Spleen (tissue), 7 donors: ENCODE data around the gene RABGEF1.
"Not testable (repeated sequence)": the region's sequence is repeated elsewhere in the genome, so short reads cannot be mapped to it uniquely, and the experiment has no call there.

Experiments used
- CTCF ChIP-seq, 11 experiments: fragments of 200-600 bp in 7 of 11; fragments of 450-650 bp in 4 of 11; sonication (generic) in 4 of 11; IDR thresholded peaks in 8 of 11; conservative IDR thresholded peaks in 3 of 11; 1 replicate in 7 of 11; 2 replicates in 4 of 11; pipeline versions ENCODE4 v1.4.0 to v1.8.0; 2016 to 2021; ENCODE audit warnings: antibody characterized with exemption in 11 of 11, inconsistent platforms in 4 of 11, mild to moderate bottlenecking in 1 of 11
- POLR2A ChIP-seq, 3 donors: fragments of 450-650 bp; IDR thresholded peaks; one replicate each; pipeline ENCODE4 v1.5.1; 2017; ENCODE audit warnings: antibody characterized with exemption in 3 of 3, mild to moderate bottlenecking in 1 of 3
- POLR2AphosphoS5 ChIP-seq, 3 donors: sonication (generic); formaldehyde crosslinking; IDR thresholded peaks; one replicate each; pipeline ENCODE4 v1.5.1; 2017; ENCODE audit warnings: antibody characterized with exemption in 3 of 3
- donor health status: DM: no; HTN: no; CAD: no; lungs with moderate emphysema.
- donor health status: DM: no; HTN: no; CAD: no.
- donor health status: DM: no; HTN: no; CAD: no.

- not testable (repeated sequence) for TF ChIP-seq POLR2A (IDR thresholded peaks at IDR 0.05); CTCF (IDR thresholded peaks at IDR 0.05 in 8 of 11, conservative IDR thresholded peaks at IDR 0.05 in 3 of 11); POLR2AphosphoS5 (IDR thresholded peaks at IDR 0.05)
Measured at GRCh38 chr7:66742298-66742697, 1.8 kb downstream of the RABGEF1 start.
